ENCODE measurements around the gene HIKESHI.

HIKESHI gene

DNA sequence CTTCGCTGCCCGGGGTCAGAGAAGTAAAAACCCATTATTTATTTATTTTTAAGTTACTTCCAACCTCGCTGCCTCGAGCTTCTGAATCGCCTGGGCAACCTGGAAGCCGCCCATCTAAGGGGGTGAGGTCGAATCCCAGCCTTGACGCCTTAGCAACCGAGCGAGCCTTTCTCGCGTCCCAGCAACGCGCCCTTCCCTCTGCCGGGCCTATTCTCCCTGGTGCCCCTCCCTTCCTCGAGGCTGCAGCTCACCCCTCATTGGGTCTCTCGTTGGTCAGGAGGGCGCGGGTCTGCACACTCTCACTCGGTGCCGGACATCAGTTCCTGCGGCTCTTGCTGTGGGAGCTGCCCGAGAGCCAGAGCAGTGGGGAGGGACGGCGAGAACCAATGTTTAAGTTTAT, 72.5 kb downstream of the HIKESHI start, which contains the start of gene CCDC81:
Gene CCDC81 (plus strand): TSS at position 302 of the 400 bp plus-strand sequence. CDS start 277 bp downstream, outside the sequence.
- DNase-seq (ENCODE audit: low read depth), result no peak

DNA sequence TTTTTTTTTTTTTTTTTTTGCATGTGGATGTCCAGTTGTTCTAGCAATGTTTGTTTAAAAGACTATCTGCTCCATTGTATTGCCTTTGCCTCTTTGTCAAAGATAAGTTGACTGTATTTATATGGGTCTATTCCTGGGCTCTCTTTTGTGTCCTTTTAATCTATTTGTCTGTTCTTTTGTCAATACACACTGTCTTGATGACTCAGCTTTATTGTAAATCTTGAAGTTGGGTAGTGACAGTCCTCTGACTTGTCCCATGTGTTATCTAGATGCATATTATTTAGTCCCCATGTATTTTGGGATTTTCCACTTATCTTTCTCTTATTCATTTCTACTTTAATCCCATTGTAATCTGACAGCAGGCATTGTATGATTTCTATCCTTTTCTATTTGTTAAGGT, 75.9 kb downstream of the HIKESHI start:
- DNase-seq (ENCODE audit: low read depth), result no peak

DNA sequence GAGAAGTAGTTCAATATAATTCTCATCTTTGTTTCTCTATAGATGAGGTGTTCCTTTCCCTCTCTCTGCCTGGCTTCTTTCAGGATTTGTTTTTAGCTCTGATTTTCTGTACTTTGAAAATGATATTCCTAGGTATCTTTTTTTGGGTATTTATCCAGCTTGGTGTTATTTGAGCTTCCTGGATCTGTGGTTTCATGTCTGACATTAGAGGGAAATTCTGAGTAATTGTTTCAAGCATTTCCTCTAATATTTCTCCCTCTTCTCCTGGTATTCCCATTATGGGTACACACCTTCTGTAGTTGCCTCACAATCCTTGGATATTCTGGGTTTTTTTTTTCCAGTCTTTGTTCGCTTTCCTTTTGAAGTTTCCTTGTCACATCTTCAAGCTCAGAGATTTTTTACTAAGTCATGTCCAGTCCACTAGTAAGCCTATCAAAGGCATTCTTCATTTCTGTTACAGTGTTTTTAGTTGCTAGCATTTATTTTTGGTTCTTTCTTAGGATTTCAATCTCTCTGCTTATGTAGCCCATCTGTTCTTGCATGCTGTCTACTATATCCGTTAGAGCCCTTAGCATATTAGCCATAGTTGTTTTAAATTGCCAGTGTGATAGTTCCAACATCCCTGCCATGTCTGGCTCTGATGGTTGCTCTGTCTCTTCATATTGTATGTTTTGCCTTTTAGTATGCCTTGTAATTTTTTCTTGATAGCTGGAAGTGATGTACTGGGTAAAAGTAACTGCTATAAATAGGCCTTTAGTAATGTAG, 78.4 kb downstream of the HIKESHI start:
- DNase-seq (ENCODE audit: low read depth), result no peak

- no peak for DNase-seq (ENCODE audit: low read depth)
Measured at GRCh38 chr11:86383041-86383955, 81.3 kb downstream of the HIKESHI start.

DNA sequence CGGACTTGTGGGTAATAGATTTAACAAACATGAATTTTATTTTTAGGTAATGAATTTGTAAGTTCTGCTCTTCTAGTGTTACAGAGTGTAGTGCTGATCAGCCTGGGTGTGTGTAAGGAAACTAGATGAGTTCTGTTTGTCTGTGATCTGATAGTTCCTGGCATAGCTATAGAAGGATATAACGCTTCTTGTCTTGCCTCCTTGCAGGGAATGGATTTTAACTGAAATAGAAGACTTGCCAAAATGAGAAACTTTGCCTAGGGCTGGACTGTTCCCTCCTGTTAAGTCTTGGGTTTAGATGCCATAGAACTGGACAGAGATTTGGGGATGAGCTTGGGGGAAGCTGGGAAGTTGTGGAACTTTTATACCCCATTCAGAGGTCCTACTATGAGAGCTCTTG, 84.2 kb downstream of the HIKESHI start:
- no peak for DNase-seq (ENCODE audit: low read depth)

- DNase-seq (ENCODE audit: low read depth), result no peak
Measured at GRCh38 chr11:86386746-86387145, 84.7 kb downstream of the HIKESHI start.

DNA sequence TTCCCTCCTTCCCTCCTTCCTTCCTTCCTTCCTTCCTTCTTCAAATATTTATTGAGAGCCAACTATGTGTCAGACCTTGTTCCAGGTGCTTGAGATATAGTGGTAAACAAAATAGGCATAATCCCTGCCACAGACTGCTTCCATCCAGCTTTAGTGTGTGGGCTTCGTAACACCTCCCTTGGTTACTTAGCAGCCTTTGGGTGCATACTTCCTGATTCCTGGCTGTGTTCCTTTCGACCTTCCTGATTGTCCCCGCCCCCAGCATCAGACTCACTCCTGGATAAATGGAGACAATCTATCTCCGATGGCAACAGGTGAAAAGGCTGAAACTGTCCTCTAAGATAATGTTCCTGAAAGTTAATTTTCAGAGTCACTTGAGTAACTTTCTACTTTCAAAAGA, 86.2 kb downstream of the HIKESHI start:
- no peak for DNase-seq (ENCODE audit: low read depth)

GRCh38 chr11:86390487-86390886, 88.4 kb downstream of the HIKESHI start:
- no peak for DNase-seq (ENCODE audit: low read depth)

- DNase-seq (ENCODE audit: low read depth), result no peak
Measured at GRCh38 chr11:86395061-86395551, 93.1 kb downstream of the HIKESHI start.

All from HS-27A (cell line).